ENCODE results near the gene NUTM1.

- TF ChIP-seq KDM5A (IDR thresholded peaks at IDR 0.05; ENCODE audit: borderline replicate concordance, low read length) = no peak
- TF ChIP-seq ATF2 (CRISPR knock-in tag; IDR thresholded peaks at IDR 0.05) = no peak
- TF ChIP-seq ZNF138 (CRISPR knock-in tag; IDR thresholded peaks at IDR 0.05; ENCODE audit: low read depth) = no peak
- no peak for TF ChIP-seq CTCF (CRISPR knock-in tag; IDR thresholded peaks at IDR 0.05)
- no peak for TF ChIP-seq MEF2D (CRISPR knock-in tag; IDR thresholded peaks at IDR 0.05)
- no peak for TF ChIP-seq FOSL1 (CRISPR knock-in tag; IDR thresholded peaks at IDR 0.05; ENCODE audit: borderline replicate concordance)
- TF ChIP-seq ZNF501 (CRISPR knock-in tag; IDR thresholded peaks at IDR 0.05) = no peak
- TF ChIP-seq ZNF326 (CRISPR knock-in tag; IDR thresholded peaks at IDR 0.05; ENCODE audit: borderline replicate concordance) = no peak
- TF ChIP-seq ZNF121 (CRISPR knock-in tag; IDR thresholded peaks at IDR 0.05) = no peak
- TF ChIP-seq TARDBP (CRISPR knock-in tag; IDR thresholded peaks at IDR 0.05) = no peak
- TF ChIP-seq EZH2 (conservative IDR thresholded peaks at IDR 0.05; ENCODE audit: low read depth, low read length) = no peak
- no peak for TF ChIP-seq ZNF383 (CRISPR knock-in tag; IDR thresholded peaks at IDR 0.05; ENCODE audit: borderline replicate concordance)
Observed at GRCh38 chr15:34297059-34297458, 46.1 kb upstream of the NUTM1 start.
